Measurements from ENCODE around the gene ITIH5.
A peak's percentile ranks its signal among the peaks of the same experiment; 100 is the strongest.
"Not testable (repeated sequence)": the region's sequence is repeated elsewhere in the genome, so short reads cannot be mapped to it uniquely, and the experiment has no call there.

The ITIH5 gene

GRCh38 chr10:7700577-7701125 lies 33.9 kb upstream of the ITIH5 start:
- DNase-seq (ENCODE audit: low read depth), result peak; percentile 1
- TF ChIP-seq CTCF (conservative IDR thresholded peaks at IDR 0.05; ENCODE audit: low read depth, low read length), result no peak
- no peak overlapping the region for H3K4me3 ChIP-seq (ENCODE audit: low read depth, low read length)

- DNase-seq (ENCODE audit: low read depth), result no peak
- no peak overlapping the region for H3K4me3 ChIP-seq (ENCODE audit: low read depth, low read length)
- no peak for TF ChIP-seq CTCF (conservative IDR thresholded peaks at IDR 0.05; ENCODE audit: low read depth, low read length)
These were observed 30.7 kb upstream of the ITIH5 start for GRCh38 chr10:7697426-7697825.

- no peak overlapping the region for H3K4me3 ChIP-seq (ENCODE audit: low read depth, low read length)
- TF ChIP-seq CTCF (conservative IDR thresholded peaks at IDR 0.05; ENCODE audit: low read depth, low read length), result no peak
- DNase-seq (ENCODE audit: low read depth), result peak; percentile 1
These were observed 29.8 kb upstream of the ITIH5 start for GRCh38 chr10:7696545-7696944.

- not testable (repeated sequence) for H3K4me3 ChIP-seq (ENCODE audit: low read depth, low read length); DNase-seq (ENCODE audit: low read depth)
These were observed 26.4 kb upstream of the ITIH5 start for GRCh38 chr10:7693194-7693593.

GRCh38 chr10:7692368-7692767 lies 25.6 kb upstream of the ITIH5 start:
- not testable (repeated sequence) for H3K4me3 ChIP-seq (ENCODE audit: low read depth, low read length); DNase-seq (ENCODE audit: low read depth)

- DNase-seq (ENCODE audit: low read depth); H3K4me3 ChIP-seq (ENCODE audit: low read depth, low read length): not testable (repeated sequence)
These were observed 24.3 kb upstream of the ITIH5 start for GRCh38 chr10:7690885-7691597.

- DNase-seq (ENCODE audit: low read depth), result no peak
- no peak overlapping the region for H3K4me3 ChIP-seq (ENCODE audit: low read depth, low read length)
- no peak for TF ChIP-seq CTCF (conservative IDR thresholded peaks at IDR 0.05; ENCODE audit: low read depth, low read length)
These were observed 22.8 kb upstream of the ITIH5 start for GRCh38 chr10:7689591-7689990.

GRCh38 chr10:7687228-7687907 lies 20.6 kb upstream of the ITIH5 start:
- DNase-seq (ENCODE audit: low read depth), result peak; percentile 94
- H3K4me3 ChIP-seq (ENCODE audit: low read depth, low read length), result no peak overlapping the region
- TF ChIP-seq CTCF (conservative IDR thresholded peaks at IDR 0.05; ENCODE audit: low read depth, low read length), result peak; percentile 92

All from choroid plexus epithelial cell (primary cell).